ENCODE results near the gene SLC22A13. TPM values are rescaled to one million over a fixed set of nuclear protein-coding genes. Genes with fewer than 3 reads are reported as not detected.

Gene SLC22A13
- total and polyA plus RNA-seq, 3 donors from 2014 or later, result 1.1 to 2.6 (median 1.5) TPM

GRCh38 chr3:38327335-38328009 lies 61.9 kb downstream of the SLC22A13 start:
- no peak for DNase-seq

More at GRCh38 chr3:38327335-38328009, 61.9 kb downstream of the SLC22A13 start:
- H3K4me1 ChIP-seq, result no peaks in the 10 kb centered on the region
- H3K4me3 ChIP-seq, result no peak overlapping the region
- no peaks in the 10 kb centered on the region for H3K36me3 ChIP-seq (ENCODE audit: low read depth, missing control alignments)
- TF ChIP-seq POLR2A (IDR thresholded peaks at IDR 0.05) (no peak), CTCF (IDR thresholded peaks at IDR 0.05) (no peak)
- H3K27ac ChIP-seq, result no peak overlapping the region
- no peaks in the 10 kb centered on the region for H3K9me3 ChIP-seq
- H3K27me3 ChIP-seq, result no peaks in the 10 kb centered on the region
- intact Hi-C loops (cut with DNase I; ENCODE audit: low total_unique reads), result no loop called here

Small RNA genes within 50 kb of the gene (small RNA-seq; reads per million reads assigned to genes)
- 0 reads per million in 2 donors for gene RNU6-235P

Other genes starting within 250 kb of the SLC22A13 start
- gene PLCD1, start 236.2 kb upstream of the SLC22A13 start, total RNA-seq, result 100 to 1,000 TPM; 155 to 228 TPM
- gene PLCD1, start 236.2 kb upstream of the SLC22A13 start, polyA plus RNA-seq (ENCODE audit: insufficient read depth, low read depth, low replicate concordance), result 88.4 TPM
- gene DLEC1, start 226.6 kb upstream of the SLC22A13 start, total RNA-seq, result 10 to 100 TPM; 32.3 to 40.8 TPM
- gene DLEC1, start 226.6 kb upstream of the SLC22A13 start, polyA plus RNA-seq (ENCODE audit: insufficient read depth, low read depth, low replicate concordance), result 36.9 TPM
- 10 to 100 TPM; 58.3 to 60.9 TPM for gene ACAA1, start 128.7 kb upstream of the SLC22A13 start, total RNA-seq
- 50.7 TPM for gene ACAA1, start 128.7 kb upstream of the SLC22A13 start, polyA plus RNA-seq (ENCODE audit: insufficient read depth, low read depth, low replicate concordance)
- 10 to 100 TPM; 18.7 to 22.3 TPM for gene MYD88, start 127.2 kb upstream of the SLC22A13 start, total RNA-seq
- gene MYD88, start 127.2 kb upstream of the SLC22A13 start, polyA plus RNA-seq (ENCODE audit: insufficient read depth, low read depth, low replicate concordance), result 30.1 TPM
- 10 to 100 TPM; 39.7 to 48.7 TPM for gene OXSR1, start 100.3 kb upstream of the SLC22A13 start, total RNA-seq
- gene OXSR1, start 100.3 kb upstream of the SLC22A13 start, polyA plus RNA-seq (ENCODE audit: insufficient read depth, low read depth, low replicate concordance), result 26.0 TPM
- 1 to 10 TPM; 2.7 to 9.4 TPM for gene SLC22A14, start 16.5 kb downstream of the SLC22A13 start, total RNA-seq
- gene SLC22A14, start 16.5 kb downstream of the SLC22A13 start, polyA plus RNA-seq (ENCODE audit: insufficient read depth, low read depth, low replicate concordance), result 11.9 TPM
- gene XYLB, start 81.0 kb downstream of the SLC22A13 start, total RNA-seq, result 10 to 100 TPM in 1 of 2 donors, 1 to 10 TPM in 1; 5.9 to 12.4 TPM
- gene XYLB, start 81.0 kb downstream of the SLC22A13 start, polyA plus RNA-seq (ENCODE audit: insufficient read depth, low read depth, low replicate concordance), result 1.7 TPM
- 10 to 100 TPM; 22.9 to 24.2 TPM for gene ACVR2B, start 188.1 kb downstream of the SLC22A13 start, total RNA-seq
- gene ACVR2B, start 188.1 kb downstream of the SLC22A13 start, polyA plus RNA-seq (ENCODE audit: insufficient read depth, low read depth, low replicate concordance), result 7.3 TPM
- 10 to 100 TPM; 15.7 to 17.3 TPM for gene EXOG, start 230.5 kb downstream of the SLC22A13 start, total RNA-seq
- 14.8 TPM for gene EXOG, start 230.5 kb downstream of the SLC22A13 start, polyA plus RNA-seq (ENCODE audit: insufficient read depth, low read depth, low replicate concordance)

Measured in testis (tissue), 3 donors.